MG63 (cell line): ENCODE data around the gene PIGO. TPM values are rescaled to one million over a fixed set of nuclear protein-coding genes. Genes with fewer than 3 reads are reported as not detected.

Source experiments
- DNase-seq: peaks from one replicate; pipeline ENCODE4 v3.0.0-alpha.2; 2020
- H3K27me3 ChIP-seq: fragments of 250-450 bp; sonication (Bioruptor Pico); 2 replicates; pipeline ENCODE4 v1.5.1; 2020; ENCODE audit warnings: mild to moderate bottlenecking, moderate library complexity
- H3K36me3 ChIP-seq: fragments of 250-450 bp; sonication (Bioruptor Pico); 2 replicates; pipeline ENCODE4 v1.5.1; 2020; ENCODE audit warnings: mild to moderate bottlenecking, moderate library complexity
- H3K4me3 ChIP-seq: fragments of 250-450 bp; sonication (Bioruptor Pico); 2 replicates; pipeline ENCODE4 v1.5.1; 2020; ENCODE audit warnings: mild to moderate bottlenecking, moderate library complexity
- H3K9me3 ChIP-seq: fragments of 250-450 bp; sonication (Bioruptor Pico); 2 replicates; pipeline ENCODE4 v1.5.1; 2020; ENCODE audit warnings: mild to moderate bottlenecking, moderate library complexity
- total RNA-seq: library from RNA; depleted of rRNA; stranded (reverse); fragments of >200 nt; shearing (Covaris generic); gene quantifications from 2 replicates; pipeline ENCODE4 v1.2.3, GENCODE V29; 2014; ENCODE audit warnings: low replicate concordance

PIGO gene
- total RNA-seq, 1 experiment from 2014 or later, result 7.9 TPM

- Histone ChIP-seq H3K27me3 (no peaks in the 10 kb centered on the region), H3K36me3 (no peaks in the 10 kb centered on the region), H3K9me3 (no peaks in the 10 kb centered on the region), H3K4me3 (no peak overlapping the region)
- DNase-seq, result no peak
These were observed 12.7 kb upstream of the PIGO start for GRCh38 chr9:35108946-35109575.

- H3K4me3 ChIP-seq, result no peak overlapping the region
- no peaks in the 10 kb centered on the region for H3K27me3 ChIP-seq
- H3K36me3 ChIP-seq, result no peaks in the 10 kb centered on the region
- DNase-seq, result no peak
- no peaks in the 10 kb centered on the region for H3K9me3 ChIP-seq
These were observed 12.1 kb upstream of the PIGO start for GRCh38 chr9:35108461-35108860.

GRCh38 chr9:35107297-35108290 is 11.2 kb upstream of the PIGO start:
- Histone ChIP-seq H3K27me3 (no peaks in the 10 kb centered on the region), H3K36me3 (no peaks in the 10 kb centered on the region), H3K9me3 (no peaks in the 10 kb centered on the region), H3K4me3 (no peak overlapping the region)
- DNase-seq, result no peak

DNA sequence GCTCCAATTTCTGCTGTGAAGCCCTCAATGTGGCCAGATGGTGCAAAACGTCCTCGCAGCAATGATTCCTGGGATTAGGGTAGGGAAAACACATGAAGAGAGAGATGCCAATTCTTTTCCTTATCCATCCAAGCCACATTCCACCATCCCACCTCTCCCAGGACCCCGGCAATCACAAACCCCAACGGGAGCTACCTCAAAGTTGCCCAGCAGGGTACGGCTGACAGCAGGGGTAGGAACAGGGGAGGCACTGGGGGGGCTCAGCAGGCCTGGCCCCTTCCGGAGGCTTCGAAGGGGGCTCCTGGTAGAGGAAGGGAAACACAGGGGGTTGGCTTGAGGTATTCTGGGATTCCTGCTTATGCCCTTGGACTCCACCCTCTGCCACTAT is 9.9 kb upstream of the PIGO start:
- H3K9me3 ChIP-seq, result no peaks in the 10 kb centered on the region
- DNase-seq, result no peak
- H3K4me3 ChIP-seq, result no peak overlapping the region
- H3K27me3 ChIP-seq, result no peaks in the 10 kb centered on the region
- peaks cover 6% of the 10 kb centered on the region for H3K36me3 ChIP-seq

DNA sequence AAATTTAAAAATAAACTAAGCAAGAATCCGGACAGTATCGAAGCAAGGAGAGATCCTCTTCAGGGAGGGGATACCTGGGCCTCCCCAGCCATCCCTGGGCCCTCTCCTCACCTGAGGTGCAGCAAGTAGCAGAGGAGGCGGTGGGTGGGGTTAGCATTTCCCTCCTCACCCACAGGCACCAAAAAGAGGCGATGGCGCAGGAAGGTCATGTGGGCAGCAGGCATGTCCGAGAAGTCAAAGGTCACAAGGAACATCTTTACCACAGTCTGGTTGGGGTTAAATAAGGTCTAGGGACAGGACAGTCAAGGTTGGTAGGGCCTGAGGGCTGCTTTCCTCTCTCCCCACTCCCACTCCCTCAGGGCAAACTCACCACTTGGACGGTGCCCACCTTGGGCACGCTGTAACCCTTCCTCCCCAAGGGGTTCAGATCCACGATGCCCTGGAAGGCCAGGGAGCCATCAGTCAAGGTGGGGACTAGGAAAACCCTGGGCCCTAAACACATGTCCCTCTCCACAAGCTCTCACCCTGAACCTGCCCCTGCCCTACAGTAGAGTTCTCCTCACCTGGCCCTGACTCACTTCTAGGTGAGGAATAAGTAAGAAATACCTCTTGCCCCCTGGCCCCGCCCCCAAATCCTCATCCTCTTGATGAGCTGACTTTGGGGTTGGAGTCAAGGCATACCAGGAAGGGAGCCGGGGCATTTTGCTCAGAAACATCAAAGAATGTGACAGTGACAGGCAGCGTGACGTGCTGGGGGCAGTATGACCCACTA is 9.4 kb upstream of the PIGO start:
- H3K4me3 ChIP-seq, result no peak overlapping the region
- peaks cover 12% of the 10 kb centered on the region for H3K36me3 ChIP-seq
- no peaks in the 10 kb centered on the region for H3K27me3 ChIP-seq
- no peaks in the 10 kb centered on the region for H3K9me3 ChIP-seq
- no peak for DNase-seq

DNA sequence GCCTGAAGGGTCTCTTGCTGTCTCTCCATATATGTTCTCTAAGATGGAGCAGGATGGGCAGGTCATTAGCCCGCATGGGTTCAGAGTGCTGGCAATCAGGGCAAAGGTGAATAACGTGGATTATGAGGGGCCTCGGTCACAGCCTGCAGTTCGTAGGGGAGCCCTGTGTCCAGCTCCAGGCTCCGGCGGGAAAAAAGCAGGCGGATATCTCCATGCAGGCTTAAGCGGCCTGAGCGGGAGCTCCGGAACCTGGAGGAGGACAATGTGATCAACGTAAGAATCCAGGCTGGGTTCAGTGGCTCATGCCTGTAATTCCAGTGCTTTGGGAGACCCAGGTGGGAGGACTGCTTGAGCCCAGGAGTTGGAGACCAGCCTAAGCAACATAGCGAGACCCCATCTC is 8.7 kb upstream of the PIGO start:
- no peak overlapping the region for H3K4me3 ChIP-seq
- DNase-seq, result no peak
- H3K9me3 ChIP-seq, result no peaks in the 10 kb centered on the region
- no peaks in the 10 kb centered on the region for H3K27me3 ChIP-seq
- peaks cover 16% of the 10 kb centered on the region for H3K36me3 ChIP-seq

DNA sequence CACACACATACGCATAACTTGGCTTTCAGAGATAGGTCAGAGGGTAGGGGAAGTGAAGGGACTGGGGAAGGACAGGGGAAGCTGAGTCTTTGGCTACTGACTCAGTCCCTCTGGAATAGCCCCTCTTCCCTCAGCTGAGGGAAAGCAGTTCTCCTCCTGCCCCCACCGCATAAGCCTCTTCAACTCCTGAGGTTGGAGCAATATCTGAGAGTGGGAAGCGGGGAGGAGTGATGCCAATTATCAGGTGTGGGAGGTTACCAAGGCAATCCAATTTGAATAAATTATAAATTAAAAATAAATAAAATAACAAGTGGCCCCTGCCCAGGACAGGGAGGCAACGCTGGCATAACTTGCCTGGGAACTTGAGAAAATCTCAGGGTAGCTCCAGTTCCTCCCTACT is 8.2 kb upstream of the PIGO start:
- Histone ChIP-seq H3K27me3 (no peaks in the 10 kb centered on the region), H3K36me3 (peaks cover 19% of the 10 kb centered on the region), H3K4me3 (no peak overlapping the region), H3K9me3 (no peaks in the 10 kb centered on the region)
- DNase-seq, result no peak

- no peak for DNase-seq
- H3K27me3 ChIP-seq, result no peaks in the 10 kb centered on the region
- peaks cover 19% of the 10 kb centered on the region for H3K36me3 ChIP-seq
- H3K4me3 ChIP-seq, result peak overlapping the region; percentile 79
- H3K9me3 ChIP-seq, result no peaks in the 10 kb centered on the region
These were observed 7.3 kb upstream of the PIGO start for GRCh38 chr9:35103660-35104191.

GRCh38 chr9:35102769-35103659 is 6.6 kb upstream of the PIGO start, which contains the start of gene STOML2:
TSS of gene STOML2 (minus strand) at chr9:35103131. CDS start at chr9:35103094, 37 bp downstream.
- Histone ChIP-seq H3K4me3 (peak within 1 kb of the TSS; percentile 79), H3K36me3 (peaks cover 19% of the 10 kb centered on the region)
- peak; percentile 93 for DNase-seq

DNA sequence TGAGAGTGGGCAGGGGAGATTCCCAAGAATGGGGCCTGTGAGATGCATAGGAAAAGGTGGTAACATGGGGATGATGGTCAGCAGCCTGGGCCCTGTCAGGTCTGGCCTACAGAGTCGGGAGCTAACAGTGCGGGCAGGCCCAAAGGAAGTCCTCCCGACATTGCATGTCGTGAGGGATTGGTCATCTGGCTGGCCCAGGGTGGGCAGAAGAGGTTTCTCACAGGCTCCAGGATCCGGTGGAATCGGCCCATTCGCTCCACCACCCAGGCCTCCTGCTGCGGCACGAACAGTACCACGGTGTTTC is 6.0 kb upstream of the PIGO start:
- DNase-seq, result no peak

More at GRCh38 chr9:35102769-35103659, 6.6 kb upstream of the PIGO start, which contains the start of gene STOML2:
- Histone ChIP-seq H3K9me3 (no peaks in the 10 kb centered on the region), H3K27me3 (no peaks in the 10 kb centered on the region)

DNA sequence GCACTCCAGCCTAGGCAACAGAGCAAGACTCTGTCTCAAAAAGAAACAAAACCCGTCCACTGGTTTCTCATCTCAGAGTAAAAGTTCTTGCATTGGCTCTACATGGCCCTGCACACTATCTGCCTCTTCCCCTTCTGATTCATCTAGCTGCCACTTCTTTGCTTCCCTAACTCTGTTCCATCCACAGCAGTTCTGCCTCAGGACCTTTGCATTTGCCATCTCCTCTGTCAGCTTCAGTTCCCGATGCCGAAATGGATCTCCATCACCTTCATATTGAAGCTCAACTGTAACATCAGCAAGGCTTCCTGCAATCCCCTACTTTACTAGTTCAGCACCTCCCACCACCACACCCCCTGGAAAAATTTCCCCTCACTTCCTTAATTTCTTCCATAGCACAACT is 1.2 kb upstream of the PIGO start:
- DNase-seq, result no peak
- no peaks in the 10 kb centered on the region for H3K27me3 ChIP-seq
- H3K4me3 ChIP-seq, result no peak overlapping the region
- no peaks in the 10 kb centered on the region for H3K9me3 ChIP-seq
- H3K36me3 ChIP-seq, result peaks cover 19% of the 10 kb centered on the region

More for the DNA sequence above, 6.0 kb upstream of the PIGO start:
- H3K9me3 ChIP-seq, result no peaks in the 10 kb centered on the region
- H3K27me3 ChIP-seq, result no peaks in the 10 kb centered on the region
- H3K36me3 ChIP-seq, result peaks cover 19% of the 10 kb centered on the region
- H3K4me3 ChIP-seq, result peak overlapping the region; percentile 79

GRCh38 chr9:35091536-35091935 is 4.9 kb downstream of the PIGO start:
- no peak for DNase-seq
- no peaks in the 10 kb centered on the region for H3K9me3 ChIP-seq
- no peaks in the 10 kb centered on the region; the same call in 1 of the 2 replicates for H3K36me3 ChIP-seq
- H3K27me3 ChIP-seq, result no peaks in the 10 kb centered on the region
- H3K4me3 ChIP-seq, result no peak overlapping the region

- H3K36me3 ChIP-seq, result no peaks in the 10 kb centered on the region; the same call in 1 of the 2 replicates
- H3K4me3 ChIP-seq, result no peak overlapping the region
- DNase-seq, result no peak
- H3K27me3 ChIP-seq, result no peaks in the 10 kb centered on the region
- no peaks in the 10 kb centered on the region for H3K9me3 ChIP-seq
These were observed 7.0 kb downstream of the PIGO start for GRCh38 chr9:35089434-35089833.

DNA sequence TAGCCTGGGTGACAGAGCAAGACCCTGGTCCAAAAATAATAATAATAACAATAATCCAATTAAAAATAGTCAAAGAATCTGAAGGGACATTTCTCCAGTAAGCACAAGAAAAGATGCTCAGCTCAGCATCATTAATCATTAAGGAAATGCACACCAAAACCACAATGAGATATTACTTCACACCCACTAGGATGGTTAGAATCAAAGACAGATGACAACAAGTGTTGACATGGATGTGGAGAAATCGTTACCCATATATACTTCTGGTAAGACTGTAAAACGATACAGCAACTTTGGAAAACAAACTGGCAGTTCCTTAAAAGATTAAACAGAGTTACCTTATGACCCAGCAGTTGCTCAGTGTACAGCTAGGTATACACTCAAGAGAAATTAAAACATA is 11.3 kb downstream of the PIGO start:
- Histone ChIP-seq H3K9me3 (no peaks in the 10 kb centered on the region), H3K27me3 (no peaks in the 10 kb centered on the region), H3K4me3 (no peak overlapping the region), H3K36me3 (no peaks in the 10 kb centered on the region)
- no peak for DNase-seq

DNA sequence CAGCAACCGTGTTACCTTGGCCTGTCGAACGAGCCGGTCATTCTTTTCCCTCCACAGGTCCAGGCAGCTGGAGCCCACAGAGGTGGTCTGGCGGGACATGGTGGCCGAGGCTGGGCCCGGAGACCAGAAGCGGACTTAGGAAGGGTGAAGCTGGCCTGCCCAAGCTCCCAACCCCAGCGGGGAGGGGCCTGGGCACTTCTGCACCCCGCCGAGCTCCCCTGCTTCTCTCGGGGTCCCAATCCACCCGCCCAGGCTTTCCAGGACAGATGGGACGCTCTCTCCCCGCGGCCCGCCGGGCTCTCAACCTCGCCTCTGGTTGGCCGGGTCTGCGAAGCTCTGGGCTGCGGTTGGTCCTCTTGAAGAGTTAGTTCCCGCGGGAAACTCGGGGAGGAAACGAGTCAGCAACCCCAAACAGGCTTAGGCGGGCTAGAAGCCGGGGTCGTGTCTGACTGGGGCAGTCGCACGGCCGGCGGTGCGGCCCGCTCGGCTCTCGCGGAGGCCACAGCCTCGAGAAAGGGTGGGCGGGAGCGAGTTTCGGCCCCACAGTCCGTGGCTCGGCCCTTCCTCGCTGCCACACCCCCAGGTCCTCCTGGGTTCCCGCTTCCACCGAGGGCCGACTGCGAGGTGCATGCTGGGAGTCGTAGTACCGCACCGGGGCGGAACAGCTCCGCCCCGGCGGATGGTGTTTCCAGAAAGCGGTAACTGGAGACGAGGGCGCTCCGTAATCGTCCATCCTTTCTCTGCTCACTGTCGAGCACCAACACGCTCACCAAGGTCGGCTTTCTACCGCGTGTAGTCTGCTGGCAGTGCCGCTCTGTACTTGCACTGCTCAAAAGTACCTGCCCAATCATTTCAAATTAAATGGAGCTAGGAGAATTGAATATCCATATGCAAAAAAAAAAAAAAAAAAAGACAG is 16.7 kb downstream of the PIGO start, which contains the start of gene FANCG:
Gene FANCG, minus strand, starts transcription at position 517 of the 916 bp plus-strand sequence. Its CDS starts 418 bp downstream, at position 99.
- no peaks in the 10 kb centered on the region for H3K27me3 ChIP-seq
- peak within 1 kb of the TSS; percentile 71 for H3K4me3 ChIP-seq
- H3K9me3 ChIP-seq, result no peaks in the 10 kb centered on the region
- H3K36me3 ChIP-seq, result peaks cover 3% of the 10 kb centered on the region
- DNase-seq, result peak; percentile 88
